ENCODE data around the gene SEC62. TPM values are rescaled to one million over a fixed set of nuclear protein-coding genes. Genes with fewer than 3 reads are reported as not detected.
"Not testable (repeated sequence)": the region's sequence is repeated elsewhere in the genome, so short reads cannot be mapped to it uniquely, and the experiment has no call there.

Gene SEC62
- total RNA-seq, 2 donors from 2014 or later: 48.7 to 64.4 TPM

GRCh38 chr3:170016057-170016456 is 49.5 kb downstream of the SEC62 start:
- no peak overlapping the region for H3K4me3 ChIP-seq (ENCODE audit: low read length)
- WGBS, 2 experiments (ENCODE audit: insufficient coverage in 1 of 2, insufficient read length in 1 of 2): 94 to 100% methylated on average over 3 of the region's 3 CpGs
- Mint-ChIP-seq H3K27ac (no peak overlapping the region), H3K27me3 (ENCODE audit: insufficient read depth) (peaks cover 21% of the 10 kb centered on the region), H3K4me1 (peaks cover 6% of the 10 kb centered on the region), H3K9me3 (no peaks in the 10 kb centered on the region), H3K4me3 (no peak overlapping the region), H3K36me3 (ENCODE audit: low read depth) (no peaks in the 10 kb centered on the region)
- no peaks in the 10 kb centered on the region for H3K4me1 ChIP-seq (ENCODE audit: control insufficient read depth, insufficient read depth, low read length)
- DNase-seq: no peak
- no peak for TF ChIP-seq CTCF (conservative IDR thresholded peaks at IDR 0.05)
- H3K36me3 ChIP-seq (ENCODE audit: control insufficient read depth, insufficient read depth, low read length): no peaks in the 10 kb centered on the region
- no peaks in the 10 kb centered on the region for H3K9me3 ChIP-seq (ENCODE audit: control insufficient read depth, low read length)
- H3K27me3 ChIP-seq (ENCODE audit: control insufficient read depth, insufficient read depth, low read length, poor library complexity, severe bottlenecking): peaks cover 28% of the 10 kb centered on the region
- no peak overlapping the region for H3K9ac ChIP-seq (ENCODE audit: extremely low read depth, low read length, poor library complexity, severe bottlenecking)
- H3K27ac ChIP-seq (ENCODE audit: low read depth, low read length): no peak overlapping the region

DNA sequence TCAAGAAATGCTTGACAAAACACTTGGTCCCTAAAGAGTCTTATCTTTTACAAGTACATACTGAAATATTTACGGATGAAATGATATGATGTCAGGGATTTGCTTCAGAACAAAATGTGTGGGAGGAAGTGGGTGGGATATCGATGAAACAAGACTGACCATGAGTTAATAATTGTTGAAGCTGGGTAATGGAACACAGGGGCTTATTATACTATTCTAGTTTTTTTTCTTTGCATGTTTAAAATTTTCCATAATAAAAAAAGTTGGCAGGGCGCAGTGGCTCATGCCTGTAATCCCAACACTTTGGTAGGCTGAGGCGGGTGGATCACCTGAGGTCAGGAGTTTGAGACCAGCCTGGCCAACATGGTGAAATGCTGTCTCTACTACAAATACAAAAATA is 52.7 kb downstream of the SEC62 start:
- H3K9ac ChIP-seq (ENCODE audit: extremely low read depth, low read length, poor library complexity, severe bottlenecking); H3K4me1 Mint-ChIP-seq; H3K4me3 ChIP-seq (ENCODE audit: low read length); H3K27ac ChIP-seq (ENCODE audit: low read depth, low read length); H3K36me3 ChIP-seq (ENCODE audit: control insufficient read depth, insufficient read depth, low read length); H3K9me3 ChIP-seq (ENCODE audit: control insufficient read depth, low read length); H3K4me1 ChIP-seq (ENCODE audit: control insufficient read depth, insufficient read depth, low read length); H3K36me3 Mint-ChIP-seq (ENCODE audit: low read depth); H3K4me3 Mint-ChIP-seq; DNase-seq; H3K9me3 Mint-ChIP-seq; H3K27ac Mint-ChIP-seq: not testable (repeated sequence)
- H3K27me3 ChIP-seq (ENCODE audit: control insufficient read depth, insufficient read depth, low read length, poor library complexity, severe bottlenecking): peaks cover 51% of the 10 kb centered on the region
- H3K27me3 Mint-ChIP-seq (ENCODE audit: insufficient read depth): peaks cover 23% of the 10 kb centered on the region
- WGBS, 2 experiments (ENCODE audit: insufficient coverage in 1 of 2, insufficient read length in 1 of 2): 92 to 96% methylated on average over 2 to 4 of the region's 4 CpGs

GRCh38 chr3:170021083-170021482 is 54.5 kb downstream of the SEC62 start:
- H3K9me3 ChIP-seq (ENCODE audit: control insufficient read depth, low read length): no peaks in the 10 kb centered on the region
- H3K9ac ChIP-seq (ENCODE audit: extremely low read depth, low read length, poor library complexity, severe bottlenecking): no peak overlapping the region
- no peaks in the 10 kb centered on the region for H3K36me3 Mint-ChIP-seq (ENCODE audit: low read depth)
- no peak overlapping the region for H3K4me3 ChIP-seq (ENCODE audit: low read length)
- no peaks in the 10 kb centered on the region for H3K4me1 ChIP-seq (ENCODE audit: control insufficient read depth, insufficient read depth, low read length)
- H3K27me3 ChIP-seq (ENCODE audit: control insufficient read depth, insufficient read depth, low read length, poor library complexity, severe bottlenecking): peaks cover 51% of the 10 kb centered on the region
- H3K36me3 ChIP-seq (ENCODE audit: control insufficient read depth, insufficient read depth, low read length): no peaks in the 10 kb centered on the region
- no peak for DNase-seq
- H3K4me3 Mint-ChIP-seq: no peak overlapping the region
- WGBS, 2 experiments (ENCODE audit: insufficient coverage in 1 of 2, insufficient read length in 1 of 2): 69% methylated on average over 2 of the region's 3 CpGs; no CpG with 5 or more reads in 1 of the 2 experiments
- H3K27ac ChIP-seq (ENCODE audit: low read depth, low read length): no peak overlapping the region
- H3K4me1 Mint-ChIP-seq: peaks cover 6% of the 10 kb centered on the region
- H3K27ac Mint-ChIP-seq: no peak overlapping the region
- TF ChIP-seq CTCF (conservative IDR thresholded peaks at IDR 0.05): peak; percentile 65
- H3K9me3 Mint-ChIP-seq: no peaks in the 10 kb centered on the region
- peaks cover 23% of the 10 kb centered on the region for H3K27me3 Mint-ChIP-seq (ENCODE audit: insufficient read depth)

DNA sequence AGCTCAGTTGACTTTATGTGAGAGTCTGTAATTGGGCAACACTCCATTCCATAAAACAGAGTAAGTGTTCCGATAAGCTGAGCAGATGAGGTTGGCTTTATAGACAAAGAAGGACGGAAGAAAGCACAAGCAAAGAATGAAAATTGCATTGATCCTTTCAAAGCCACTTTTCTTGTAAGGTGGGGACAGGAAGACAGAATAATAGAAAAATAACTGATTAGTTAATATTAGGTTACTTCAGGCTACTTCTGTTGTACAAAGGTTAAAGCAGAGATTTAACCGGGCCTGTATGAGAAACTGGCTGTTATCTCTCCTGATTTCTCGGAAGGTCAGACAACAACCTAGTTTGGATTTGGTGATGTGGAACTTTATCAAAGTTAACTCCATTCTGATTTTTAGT is 55.7 kb downstream of the SEC62 start:
- H3K9ac ChIP-seq (ENCODE audit: extremely low read depth, low read length, poor library complexity, severe bottlenecking): no peak overlapping the region
- 96 to 100% methylated on average over 1 to 4 of the region's 4 CpGs for WGBS, 2 experiments (ENCODE audit: insufficient coverage in 1 of 2, insufficient read length in 1 of 2)
- peaks cover 46% of the 10 kb centered on the region for H3K27me3 ChIP-seq (ENCODE audit: control insufficient read depth, insufficient read depth, low read length, poor library complexity, severe bottlenecking)
- Mint-ChIP-seq H3K27me3 (ENCODE audit: insufficient read depth) (peaks cover 17% of the 10 kb centered on the region), H3K4me1 (peaks cover 3% of the 10 kb centered on the region), H3K27ac (no peak overlapping the region), H3K9me3 (no peaks in the 10 kb centered on the region), H3K36me3 (ENCODE audit: low read depth) (no peaks in the 10 kb centered on the region), H3K4me3 (no peak overlapping the region)
- H3K4me3 ChIP-seq (ENCODE audit: low read length): no peak overlapping the region
- no peak overlapping the region for H3K27ac ChIP-seq (ENCODE audit: low read depth, low read length)
- DNase-seq: no peak
- no peak for TF ChIP-seq CTCF (conservative IDR thresholded peaks at IDR 0.05)
- no peaks in the 10 kb centered on the region for H3K4me1 ChIP-seq (ENCODE audit: control insufficient read depth, insufficient read depth, low read length)
- H3K36me3 ChIP-seq (ENCODE audit: control insufficient read depth, insufficient read depth, low read length): no peaks in the 10 kb centered on the region
- no peaks in the 10 kb centered on the region for H3K9me3 ChIP-seq (ENCODE audit: control insufficient read depth, low read length)

Data from endodermal cell (in vitro differentiated cells).